Mesendoderm (in vitro differentiated cells): ENCODE measurements around the gene MAIP1.
A peak's percentile ranks its signal among the peaks of the same experiment; 100 is the strongest.

ENCODE experiments used
- DNase-seq: peaks from one replicate; pipeline ENCODE4 v3.0.0; 2013
- H2AK5ac ChIP-seq: 2 replicates; pipeline ENCODE4 v1.6.1; 2013; ENCODE audit warnings: low read length, inconsistent platforms
- H2BK120ac ChIP-seq: 2 replicates; pipeline ENCODE4 v1.6.1; 2013; ENCODE audit warnings: low read depth, mild to moderate bottlenecking, low read length, moderate library complexity, mixed read lengths
- H2BK15ac ChIP-seq: replicated peaks from 2 replicates; pipeline ENCODE4 v1.6.1; 2013; ENCODE audit warnings: low read depth, mild to moderate bottlenecking, moderate library complexity
- H2BK5ac ChIP-seq: 2 replicates; pipeline ENCODE4 v1.6.1; 2013; ENCODE audit warnings: low read length, inconsistent platforms
- H3K18ac ChIP-seq: 2 replicates; pipeline ENCODE4 v1.6.1; 2013; ENCODE audit warnings: mild to moderate bottlenecking, low read length, mixed read lengths
- H3K23ac ChIP-seq: one replicate; pipeline ENCODE4 v1.6.1; 2013; ENCODE audit warnings: low read length
- H3K27ac ChIP-seq: 2 replicates; pipeline ENCODE4 v1.5.1; 2013; ENCODE audit warnings: low read depth, mild to moderate bottlenecking, inconsistent platforms, low read length, moderate library complexity
- H3K27me3 ChIP-seq: 2 replicates; pipeline ENCODE4 v1.6.1; 2013; ENCODE audit warnings: low read length, control low read depth, mild to moderate bottlenecking, inconsistent platforms; ENCODE audit not compliant: insufficient read depth, poor library complexity
- H3K36me3 ChIP-seq: 2 replicates; pipeline ENCODE4 v1.6.1; 2013; ENCODE audit warnings: low read length, inconsistent platforms; ENCODE audit not compliant: control insufficient read depth, insufficient read depth
- H3K4ac ChIP-seq: one replicate; pipeline ENCODE4 v1.6.1; 2013; ENCODE audit warnings: low read depth, mild to moderate bottlenecking, low read length, moderate library complexity
- H3K4me1 ChIP-seq: 2 replicates; pipeline ENCODE4 v1.6.1; 2013; ENCODE audit warnings: low read depth, low read length, inconsistent platforms; ENCODE audit not compliant: control insufficient read depth
- H3K4me2 ChIP-seq: 2 replicates; pipeline ENCODE4 v1.6.1; 2013; ENCODE audit warnings: low read length
- H3K4me3 ChIP-seq: 2 replicates; pipeline ENCODE4 v1.5.1; 2013; ENCODE audit warnings: mild to moderate bottlenecking, low read length
- H3K56ac ChIP-seq: one replicate; pipeline ENCODE4 v1.6.1; 2013; ENCODE audit warnings: low read length
- H3K79me1 ChIP-seq: 2 replicates; pipeline ENCODE4 v1.6.1; 2013; ENCODE audit warnings: low read length, inconsistent platforms
- H3K79me2 ChIP-seq: 2 replicates; pipeline ENCODE4 v1.6.1; 2013; ENCODE audit warnings: mild to moderate bottlenecking, low read length; ENCODE audit not compliant: control insufficient read depth, insufficient read depth
- H3K9ac ChIP-seq: 2 replicates; pipeline ENCODE4 v1.6.1; 2013; ENCODE audit warnings: low read length, inconsistent platforms
- H4K5ac ChIP-seq: one replicate; pipeline ENCODE4 v1.6.1; 2013; ENCODE audit warnings: low read length
- H4K8ac ChIP-seq: one replicate; pipeline ENCODE4 v1.6.1; 2013; ENCODE audit warnings: low read depth, mild to moderate bottlenecking, control low read depth, low read length, moderate library complexity
- WGBS: extraction: QIAGEN DNeasy Blood & Tissue Kit; methylation state at CpG from one replicate; pipeline ENCODE4 v1.1.7; 2013; ENCODE audit warnings: low lambda C conversion rate, missing lambda C conversion rate; ENCODE audit not compliant: insufficient coverage; ENCODE audit errors: extremely low coverage; 5-methylcytosine and 5-hydroxymethylcytosine counted together

Gene MAIP1

GRCh38 chr2:199940373-199940772 lies 15.0 kb upstream of the MAIP1 start:
- DNase-seq: peak; percentile 55
- H3K56ac ChIP-seq: no peak overlapping the region
- no peak overlapping the region for H4K5ac ChIP-seq
- H3K36me3 ChIP-seq: no peaks in the 10 kb centered on the region
- H3K4me3 ChIP-seq: no peak overlapping the region
- no peak overlapping the region for H3K4ac ChIP-seq
- no peak overlapping the region for H3K4me2 ChIP-seq
- H3K23ac ChIP-seq: no peak overlapping the region
- H3K4me1 ChIP-seq: no peaks in the 10 kb centered on the region
- H2AK5ac ChIP-seq: no peak overlapping the region
- no peaks in the 10 kb centered on the region for H3K27me3 ChIP-seq
- no peaks in the 10 kb centered on the region for H3K79me2 ChIP-seq
- no peak overlapping the region for H3K27ac ChIP-seq
- H3K79me1 ChIP-seq: no peaks in the 10 kb centered on the region
- no peak overlapping the region for H2BK5ac ChIP-seq
- H2BK120ac ChIP-seq: no peak overlapping the region
- H4K8ac ChIP-seq: no peak overlapping the region
- no peak overlapping the region for H3K18ac ChIP-seq
- WGBS: no CpG with 5 or more reads among the region's 2 CpGs
- H3K9ac ChIP-seq: no peak overlapping the region
- no peak overlapping the region for H2BK15ac ChIP-seq

GRCh38 chr2:199943373-199943772 lies 12.0 kb upstream of the MAIP1 start:
- Histone ChIP-seq H3K23ac (no peak overlapping the region), H3K27ac (no peak overlapping the region), H3K18ac (no peak overlapping the region), H3K4me1 (no peaks in the 10 kb centered on the region), H3K79me1 (peaks cover 2% of the 10 kb centered on the region), H2BK120ac (no peak overlapping the region), H3K27me3 (no peaks in the 10 kb centered on the region), H2BK5ac (no peak overlapping the region), H3K79me2 (no peaks in the 10 kb centered on the region), H3K4me3 (no peak overlapping the region), H3K4ac (no peak overlapping the region), H3K36me3 (no peaks in the 10 kb centered on the region), H3K9ac (no peak overlapping the region), H4K8ac (no peak overlapping the region), H4K5ac (no peak overlapping the region), H2AK5ac (no peak overlapping the region), H3K4me2 (no peak overlapping the region), H2BK15ac (no peak overlapping the region), H3K56ac (no peak overlapping the region)
- DNase-seq: no peak
- no CpG with 5 or more reads among the region's 4 CpGs for WGBS

- Histone ChIP-seq H3K79me1 (peaks cover 4% of the 10 kb centered on the region), H3K79me2 (peaks cover 3% of the 10 kb centered on the region), H3K36me3 (no peaks in the 10 kb centered on the region), H3K4me2 (no peak overlapping the region), H4K5ac (no peak overlapping the region), H3K56ac (no peak overlapping the region), H3K27ac (no peak overlapping the region), H3K9ac (no peak overlapping the region), H3K23ac (no peak overlapping the region), H4K8ac (no peak overlapping the region), H3K27me3 (no peaks in the 10 kb centered on the region), H2BK5ac (no peak overlapping the region), H3K4me3 (no peak overlapping the region), H3K18ac (no peak overlapping the region), H2AK5ac (no peak overlapping the region), H2BK15ac (no peak overlapping the region), H3K4me1 (no peaks in the 10 kb centered on the region), H2BK120ac (no peak overlapping the region), H3K4ac (no peak overlapping the region)
- no peak for DNase-seq
- no CpG with 5 or more reads among the region's 1 CpG for WGBS
Measured at GRCh38 chr2:199946196-199946595, 9.2 kb upstream of the MAIP1 start.

- Histone ChIP-seq H3K4me3 (no peak overlapping the region), H2AK5ac (no peak overlapping the region), H3K36me3 (no peaks in the 10 kb centered on the region), H3K4me2 (no peak overlapping the region), H3K23ac (no peak overlapping the region), H3K18ac (no peak overlapping the region), H3K27me3 (no peaks in the 10 kb centered on the region), H4K8ac (no peak overlapping the region), H3K56ac (no peak overlapping the region), H2BK5ac (no peak overlapping the region), H3K4me1 (no peaks in the 10 kb centered on the region), H3K79me2 (peaks cover 3% of the 10 kb centered on the region), H2BK15ac (no peak overlapping the region), H4K5ac (no peak overlapping the region), H3K4ac (no peak overlapping the region), H3K79me1 (peaks cover 4% of the 10 kb centered on the region), H3K27ac (no peak overlapping the region), H2BK120ac (no peak overlapping the region), H3K9ac (no peak overlapping the region)
- DNase-seq: no peak
Measured at GRCh38 chr2:199946836-199947235, 8.5 kb upstream of the MAIP1 start.

GRCh38 chr2:199950396-199950795 lies 5.0 kb upstream of the MAIP1 start:
- H3K56ac ChIP-seq: no peak overlapping the region
- H4K5ac ChIP-seq: no peak overlapping the region
- no peak overlapping the region for H2BK15ac ChIP-seq
- H2AK5ac ChIP-seq: no peak overlapping the region
- H3K18ac ChIP-seq: no peak overlapping the region
- WGBS: no CpG with 5 or more reads among the region's 5 CpGs
- peaks cover 13% of the 10 kb centered on the region for H3K79me2 ChIP-seq
- H3K4me1 ChIP-seq: no peaks in the 10 kb centered on the region
- DNase-seq: no peak
- no peak overlapping the region for H3K4me2 ChIP-seq
- H3K9ac ChIP-seq: no peak overlapping the region
- H3K79me1 ChIP-seq: peaks cover 4% of the 10 kb centered on the region
- H3K27me3 ChIP-seq: no peaks in the 10 kb centered on the region
- no peak overlapping the region for H3K4me3 ChIP-seq
- no peak overlapping the region for H4K8ac ChIP-seq
- no peak overlapping the region for H3K4ac ChIP-seq
- no peak overlapping the region for H3K27ac ChIP-seq
- no peak overlapping the region for H2BK120ac ChIP-seq
- no peak overlapping the region for H3K23ac ChIP-seq
- H3K36me3 ChIP-seq: no peaks in the 10 kb centered on the region
- no peak overlapping the region for H2BK5ac ChIP-seq

- Histone ChIP-seq H3K4me2 (no peak overlapping the region), H2BK120ac (no peak overlapping the region), H3K79me1 (peaks cover 4% of the 10 kb centered on the region), H3K23ac (no peak overlapping the region), H3K79me2 (peaks cover 16% of the 10 kb centered on the region), H3K9ac (no peak overlapping the region), H3K27ac (no peak overlapping the region), H2AK5ac (no peak overlapping the region), H3K56ac (no peak overlapping the region), H3K27me3 (no peaks in the 10 kb centered on the region), H3K4me3 (no peak overlapping the region), H2BK5ac (no peak overlapping the region), H3K36me3 (no peaks in the 10 kb centered on the region), H4K8ac (no peak overlapping the region), H4K5ac (no peak overlapping the region), H3K4me1 (no peaks in the 10 kb centered on the region), H3K18ac (no peak overlapping the region), H2BK15ac (no peak overlapping the region), H3K4ac (no peak overlapping the region)
- no peak for DNase-seq
- no CpG with 5 or more reads among the region's 1 CpG for WGBS
Measured at GRCh38 chr2:199951023-199951422, 4.4 kb upstream of the MAIP1 start.
